Testis (tissue), 3 donors: ENCODE measurements around the gene PDZD8. TPM values are rescaled to one million over a fixed set of nuclear protein-coding genes. Genes with fewer than 3 reads are reported as not detected.
"Not testable (repeated sequence)": the region's sequence is repeated elsewhere in the genome, so short reads cannot be mapped to it uniquely, and the experiment has no call there.

Experiments used
- DNase-seq: peaks from one replicate; pipeline ENCODE4 v3.0.0-alpha.2; 2019
- H3K27ac ChIP-seq, 2 donors: fragments of 200-600 bp; sonication (generic); one replicate each; pipeline ENCODE4 v1.5.1; 2019
- H3K27me3 ChIP-seq: fragments of 200-600 bp; sonication (generic); one replicate; pipeline ENCODE4 v1.5.1; 2019
- H3K36me3 ChIP-seq: fragments of 200-600 bp; sonication (generic); one replicate; pipeline ENCODE4 v1.5.1; 2017; ENCODE audit warnings: low read depth; ENCODE audit errors: missing control alignments
- H3K4me1 ChIP-seq: fragments of 200-600 bp; sonication (generic); one replicate; pipeline ENCODE4 v1.5.1; 2019
- H3K4me3 ChIP-seq, 2 donors: fragments of 200-600 bp; sonication (generic); one replicate each; pipeline ENCODE4 v1.5.1; 2017 to 2019
- H3K9me3 ChIP-seq: fragments of 200-600 bp; sonication (generic); one replicate; pipeline ENCODE4 v1.5.1; 2017
- POLR2A ChIP-seq: fragments of 450-650 bp; IDR thresholded peaks from one replicate; pipeline ENCODE4 v1.6.1; 2017; ENCODE audit warnings: antibody characterized with exemption, mild to moderate bottlenecking, moderate library complexity
- WGBS, 2 donors: methylation state at CpG; one replicate each; pipeline ENCODE4 v1.1.5; 2018; 5-methylcytosine and 5-hydroxymethylcytosine counted together
- intact Hi-C: fragments of 100-400 bp; cut with DNase I; formaldehyde crosslinking; loops from one replicate; pipeline ENCODE4 v1.15.1; 2023; ENCODE audit warnings: low total_unique reads
- polyA plus RNA-seq: library from polyadenylated mRNA; stranded (reverse); fragments of 350-450 nt; fragmentation: Illumina TruSeq; extraction: RNeasy Lipid Tissue Mini Kit (QIAGEN cat#74804); gene quantifications from one replicate; pipeline ENCODE4 v1.2.3, GENCODE V29; 2014; ENCODE audit warnings: low read depth, low replicate concordance; ENCODE audit not compliant: insufficient read depth
- total RNA-seq, 2 donors: library from RNA; depleted of rRNA; stranded (reverse); fragments of >200 nt; gene quantifications; one replicate each; pipeline ENCODE4 v1.2.3, GENCODE V29; 2016
- TF ChIP-seq, protein P1 (sequence below), 3 experiments: fragments of 450-650 bp in 2 of 3; fragments of 200-600 bp in 1 of 3; sonication (generic) in 1 of 3; IDR thresholded peaks; one replicate each; pipeline ENCODE4 v1.5.1; 2016 to 2019; ENCODE audit warnings: antibody characterized with exemption in 3 of 3, mild to moderate bottlenecking in 2 of 3, moderate library complexity in 1 of 3

The PDZD8 gene
- total and polyA plus RNA-seq, 3 donors from 2014 or later = 49.6 to 120 (median 107) TPM

DNA sequence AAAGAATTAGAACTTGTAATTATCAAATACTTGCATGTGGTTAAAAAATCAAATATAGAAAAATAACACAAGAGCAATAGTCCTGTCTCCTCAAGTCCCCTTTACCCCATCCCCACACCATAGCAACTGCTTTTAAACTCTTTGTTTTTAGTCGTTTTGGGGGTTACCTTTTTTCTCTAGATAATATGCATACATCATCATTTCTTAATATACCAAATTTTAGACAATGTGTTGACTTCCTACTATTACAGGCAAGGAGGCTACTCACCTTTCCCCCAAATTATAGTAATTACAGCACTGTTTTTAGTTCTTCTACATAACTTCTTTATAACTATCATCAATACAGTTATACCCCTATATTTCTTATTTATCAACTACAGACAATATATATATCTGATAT lies 77.0 kb downstream of the PDZD8 start:
- intact Hi-C loops = no loop called here
- WGBS, 2 donors = 75 to 83% methylated on average over 1 of the region's 1 CpG
- TF ChIP-seq, protein P1, sequence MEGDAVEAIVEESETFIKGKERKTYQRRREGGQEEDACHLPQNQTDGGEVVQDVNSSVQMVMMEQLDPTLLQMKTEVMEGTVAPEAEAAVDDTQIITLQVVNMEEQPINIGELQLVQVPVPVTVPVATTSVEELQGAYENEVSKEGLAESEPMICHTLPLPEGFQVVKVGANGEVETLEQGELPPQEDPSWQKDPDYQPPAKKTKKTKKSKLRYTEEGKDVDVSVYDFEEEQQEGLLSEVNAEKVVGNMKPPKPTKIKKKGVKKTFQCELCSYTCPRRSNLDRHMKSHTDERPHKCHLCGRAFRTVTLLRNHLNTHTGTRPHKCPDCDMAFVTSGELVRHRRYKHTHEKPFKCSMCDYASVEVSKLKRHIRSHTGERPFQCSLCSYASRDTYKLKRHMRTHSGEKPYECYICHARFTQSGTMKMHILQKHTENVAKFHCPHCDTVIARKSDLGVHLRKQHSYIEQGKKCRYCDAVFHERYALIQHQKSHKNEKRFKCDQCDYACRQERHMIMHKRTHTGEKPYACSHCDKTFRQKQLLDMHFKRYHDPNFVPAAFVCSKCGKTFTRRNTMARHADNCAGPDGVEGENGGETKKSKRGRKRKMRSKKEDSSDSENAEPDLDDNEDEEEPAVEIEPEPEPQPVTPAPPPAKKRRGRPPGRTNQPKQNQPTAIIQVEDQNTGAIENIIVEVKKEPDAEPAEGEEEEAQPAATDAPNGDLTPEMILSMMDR (IDR thresholded peaks at IDR 0.05) = no peak
- TF ChIP-seq POLR2A = no peak

DNA sequence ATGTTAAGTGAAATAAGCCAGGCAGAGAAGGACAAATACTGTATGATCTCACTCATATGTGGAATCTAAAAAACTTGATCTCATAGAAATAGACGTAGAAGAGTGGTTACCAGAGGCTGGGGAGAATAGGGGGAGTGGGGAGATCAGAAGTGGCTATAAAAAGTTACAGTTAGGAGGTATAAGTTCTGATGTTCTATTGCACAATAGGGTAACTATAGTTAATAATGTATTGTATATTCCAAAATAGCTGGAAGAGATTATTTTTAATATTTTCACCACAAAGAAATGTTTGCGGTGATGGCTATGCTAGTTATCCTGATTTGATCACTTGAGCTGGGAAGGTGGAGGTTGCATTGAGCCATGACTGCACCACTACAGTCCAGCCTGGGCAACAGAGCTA lies 80.5 kb downstream of the PDZD8 start:
- Histone ChIP-seq H3K27me3 (no peaks in the 10 kb centered on the region), H3K4me3 (no peak overlapping the region), H3K27ac (no peak overlapping the region), H3K36me3 (no peaks in the 10 kb centered on the region), H3K4me1 (no peaks in the 10 kb centered on the region), H3K9me3 (no peaks in the 10 kb centered on the region)
- no peak for TF ChIP-seq POLR2A
- TF ChIP-seq, protein P1 (IDR thresholded peaks at IDR 0.05) = no peak
- 94 to 96% methylated on average over 2 of the region's 2 CpGs for whole genome bisulfite sequencing, 2 donors
- no peak for DNase-seq
- intact Hi-C loops = no loop called here

More for the DNA sequence above, 77.0 kb downstream of the PDZD8 start:
- no peaks in the 10 kb centered on the region for H3K4me1 ChIP-seq
- H3K4me3 ChIP-seq = no peak overlapping the region
- no peak for DNase-seq
- H3K27ac ChIP-seq = no peak overlapping the region
- H3K27me3 ChIP-seq = no peaks in the 10 kb centered on the region
- H3K9me3 ChIP-seq = no peaks in the 10 kb centered on the region
- no peaks in the 10 kb centered on the region for H3K36me3 ChIP-seq

GRCh38 chr10:117294039-117294645 lies 81.1 kb downstream of the PDZD8 start:
- no peak for TF ChIP-seq POLR2A
- TF ChIP-seq, protein P1 (IDR thresholded peaks at IDR 0.05) = no peak
- WGBS, 2 donors = 92 to 96% methylated on average over 1 of the region's 1 CpG
- H3K36me3 ChIP-seq = no peaks in the 10 kb centered on the region
- intact Hi-C loops = no loop called here
- no peak overlapping the region for H3K4me3 ChIP-seq
- no peak overlapping the region for H3K27ac ChIP-seq
- H3K4me1 ChIP-seq = no peaks in the 10 kb centered on the region
- no peaks in the 10 kb centered on the region for H3K9me3 ChIP-seq
- DNase-seq = no peak
- H3K27me3 ChIP-seq = no peaks in the 10 kb centered on the region

DNA sequence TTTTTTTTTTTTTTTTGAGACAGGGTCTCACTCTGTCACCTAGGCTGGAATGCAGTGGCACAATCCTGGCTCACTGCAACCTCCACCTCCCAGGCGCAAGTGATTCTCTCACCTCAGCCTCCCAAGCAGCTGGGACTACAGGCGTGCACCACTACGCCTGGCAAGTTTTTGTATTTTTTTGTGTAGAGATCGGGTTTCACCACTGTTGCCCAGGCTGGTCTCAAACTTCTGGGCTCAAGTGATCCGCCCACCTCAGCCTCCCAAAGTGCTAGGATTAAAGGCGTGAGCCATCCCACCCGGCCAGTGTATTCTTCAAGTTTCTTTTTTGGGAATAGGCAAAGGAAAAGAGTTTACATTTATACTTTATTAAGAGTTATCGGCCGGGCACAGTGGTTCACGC lies 84.4 kb downstream of the PDZD8 start:
- intact Hi-C loops = not testable (repeated sequence)
- 92 to 96% methylated on average over 10 of the region's 10 CpGs for WGBS, 2 donors

GRCh38 chr10:117284716-117285494 lies 90.3 kb downstream of the PDZD8 start:
- Histone ChIP-seq H3K4me1 (no peaks in the 10 kb centered on the region), H3K27ac (no peak overlapping the region), H3K27me3 (no peaks in the 10 kb centered on the region), H3K4me3 (no peak overlapping the region), H3K9me3 (no peaks in the 10 kb centered on the region), H3K36me3 (no peaks in the 10 kb centered on the region)
- 92 to 95% methylated on average over 12 of the region's 12 CpGs for WGBS, 2 donors
- TF ChIP-seq, protein P1 (IDR thresholded peaks at IDR 0.05) = no peak
- TF ChIP-seq POLR2A = no peak
- DNase-seq = no peak
- intact Hi-C loops = no loop called here

More for the DNA sequence above, 84.4 kb downstream of the PDZD8 start:
- H3K36me3 ChIP-seq, H3K4me3 ChIP-seq, H3K27ac ChIP-seq, H3K9me3 ChIP-seq, H3K4me1 ChIP-seq, H3K27me3 ChIP-seq, DNase-seq: not testable (repeated sequence)
